Measurements from ENCODE around the gene MTX1.
A peak's percentile ranks its signal among the peaks of the same experiment; 100 is the strongest.
"Not testable (repeated sequence)": the region's sequence is repeated elsewhere in the genome, so short reads cannot be mapped to it uniquely, and the experiment has no call there.

MTX1 gene

DNA sequence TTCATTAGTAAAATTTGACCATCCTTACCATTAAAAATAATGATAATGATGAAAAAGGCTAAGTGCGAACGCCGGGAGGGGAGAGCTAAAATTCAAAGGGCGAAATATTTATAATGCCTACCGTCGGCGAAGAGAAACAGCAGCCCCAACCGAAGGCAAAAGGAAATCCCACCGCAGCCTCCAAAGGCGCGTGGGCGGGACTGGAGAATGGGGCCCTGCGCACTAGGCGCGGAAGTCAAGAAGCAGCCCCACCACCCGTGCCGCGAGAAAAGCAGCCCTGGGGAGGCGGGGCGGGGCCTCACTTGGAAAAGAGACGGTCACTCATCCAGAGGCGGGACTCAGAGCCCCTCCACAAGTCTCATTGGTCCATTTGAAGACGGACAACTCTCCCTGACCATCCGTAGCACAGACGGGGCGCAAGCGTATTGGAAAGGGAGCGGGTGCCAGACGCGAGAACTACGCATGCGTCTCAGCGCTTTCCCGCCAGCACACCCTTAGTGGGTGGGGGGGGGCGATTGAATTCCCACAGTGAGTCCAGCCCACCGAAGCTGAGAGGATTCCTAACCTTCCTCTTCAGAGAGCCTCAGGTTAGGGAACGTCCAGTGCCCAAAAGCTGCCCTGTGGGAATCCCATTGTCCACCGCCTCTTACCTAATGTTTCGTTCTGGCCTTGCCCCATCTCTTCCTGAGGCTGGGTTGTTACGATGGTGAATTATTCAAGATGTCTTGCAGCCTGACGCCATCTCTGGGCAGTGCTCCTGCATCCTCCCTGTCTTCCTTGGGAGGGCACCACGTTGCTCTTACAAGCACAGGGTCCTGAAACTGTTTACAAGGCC is 19.0 kb downstream of the MTX1 start:
- TF ChIP-seq, protein P1, sequence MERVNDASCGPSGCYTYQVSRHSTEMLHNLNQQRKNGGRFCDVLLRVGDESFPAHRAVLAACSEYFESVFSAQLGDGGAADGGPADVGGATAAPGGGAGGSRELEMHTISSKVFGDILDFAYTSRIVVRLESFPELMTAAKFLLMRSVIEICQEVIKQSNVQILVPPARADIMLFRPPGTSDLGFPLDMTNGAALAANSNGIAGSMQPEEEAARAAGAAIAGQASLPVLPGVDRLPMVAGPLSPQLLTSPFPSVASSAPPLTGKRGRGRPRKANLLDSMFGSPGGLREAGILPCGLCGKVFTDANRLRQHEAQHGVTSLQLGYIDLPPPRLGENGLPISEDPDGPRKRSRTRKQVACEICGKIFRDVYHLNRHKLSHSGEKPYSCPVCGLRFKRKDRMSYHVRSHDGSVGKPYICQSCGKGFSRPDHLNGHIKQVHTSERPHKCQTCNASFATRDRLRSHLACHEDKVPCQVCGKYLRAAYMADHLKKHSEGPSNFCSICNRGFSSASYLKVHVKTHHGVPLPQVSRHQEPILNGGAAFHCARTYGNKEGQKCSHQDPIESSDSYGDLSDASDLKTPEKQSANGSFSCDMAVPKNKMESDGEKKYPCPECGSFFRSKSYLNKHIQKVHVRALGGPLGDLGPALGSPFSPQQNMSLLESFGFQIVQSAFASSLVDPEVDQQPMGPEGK (CRISPR knock-in tag; IDR thresholded peaks at IDR 0.05; ENCODE audit: borderline replicate concordance), result peak; percentile 58
- TF ChIP-seq PPARA (CRISPR knock-in tag; IDR thresholded peaks at IDR 0.05; ENCODE audit: borderline replicate concordance), result no peak

GRCh38 chr1:155228096-155228427 is 19.6 kb downstream of the MTX1 start:
- TF ChIP-seq ZC3H10 (CRISPR knock-in tag; IDR thresholded peaks at IDR 0.05) (no peak), CREB5 (CRISPR knock-in tag; IDR thresholded peaks at IDR 0.05; ENCODE audit: low read depth) (no peak), ZNF565 (CRISPR knock-in tag; conservative IDR thresholded peaks at IDR 0.05; ENCODE audit: low read depth) (no peak), PPARA (CRISPR knock-in tag; IDR thresholded peaks at IDR 0.05; ENCODE audit: borderline replicate concordance) (no peak), CSRNP3 (CRISPR knock-in tag; IDR thresholded peaks at IDR 0.05) (no peak), TOX (CRISPR knock-in tag; IDR thresholded peaks at IDR 0.05; ENCODE audit: borderline replicate concordance) (no peak)
- ATAC-seq, result no peak

More for the DNA sequence above, 19.0 kb downstream of the MTX1 start:
- peak; percentile 94 for ATAC-seq

GRCh38 chr1:155231302-155231701 is 22.8 kb downstream of the MTX1 start:
- not testable (repeated sequence) for ATAC-seq

DNA sequence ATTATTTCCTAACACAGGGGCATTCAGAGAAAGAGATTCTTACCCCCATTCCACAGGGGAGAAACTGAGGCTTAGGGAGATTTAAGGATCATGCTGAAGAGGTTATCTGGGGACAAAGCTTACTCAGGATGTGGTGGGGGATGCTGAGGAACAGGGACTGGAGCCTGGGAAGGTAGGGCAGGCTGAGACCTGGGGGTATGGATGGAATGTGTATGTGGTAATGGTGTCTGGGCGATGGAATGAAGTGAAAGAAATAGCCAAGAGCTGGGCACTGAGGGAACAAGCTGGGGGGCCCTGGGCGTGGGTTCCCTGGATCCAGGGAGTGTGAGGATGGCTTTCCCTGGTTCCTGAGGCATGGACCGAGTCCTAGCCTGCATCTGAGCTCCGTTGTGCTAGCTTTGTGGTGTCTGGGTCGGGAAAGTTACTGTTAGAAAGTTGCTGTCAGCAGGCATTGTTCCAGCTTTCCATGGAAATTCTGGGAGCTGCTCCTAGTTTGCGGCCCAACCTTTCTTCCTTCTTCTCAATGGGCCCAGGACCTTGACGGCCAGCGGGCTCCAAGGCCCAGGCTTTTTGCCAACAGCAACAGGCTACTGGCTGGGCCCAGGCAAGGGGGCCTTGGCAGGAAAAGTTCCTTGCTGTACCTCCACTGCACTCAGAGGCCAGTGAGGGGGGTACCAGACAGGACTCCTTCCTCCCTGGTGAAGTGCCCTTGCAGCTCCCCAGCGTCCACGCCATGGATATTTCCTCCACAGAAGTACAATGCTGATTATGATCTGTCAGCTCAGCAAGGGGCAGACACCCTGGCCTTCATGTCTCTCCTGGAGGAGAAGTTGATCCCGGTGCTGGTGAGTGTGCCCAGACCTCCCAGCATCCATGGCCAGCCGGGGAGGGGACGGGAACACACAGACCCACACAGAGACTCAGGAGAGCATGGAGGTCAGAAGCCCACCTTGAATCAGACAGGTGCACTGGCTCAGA is 23.8 kb downstream of the MTX1 start:
- ATAC-seq, result not testable (repeated sequence)

DNA sequence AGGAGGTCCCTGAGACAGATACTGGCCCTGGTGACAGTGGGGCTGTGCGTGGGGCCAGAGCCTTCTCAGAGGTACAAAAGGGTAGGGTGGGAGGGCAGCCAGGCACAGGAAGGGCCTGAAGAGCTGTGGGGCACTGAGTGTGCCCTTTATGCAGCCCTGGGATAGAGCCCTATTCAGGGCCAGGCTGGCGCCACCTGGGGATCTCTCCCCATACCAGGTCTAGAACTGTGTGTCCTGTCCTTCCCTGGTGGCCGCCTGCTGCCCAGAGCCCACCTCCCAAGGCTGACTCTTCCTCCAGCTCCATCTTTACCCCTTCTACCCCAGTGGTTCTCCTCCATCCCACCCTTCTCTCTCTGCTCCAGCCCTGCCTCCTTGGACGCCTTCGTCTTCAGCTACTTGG is 25.0 kb downstream of the MTX1 start:
- peak; percentile 7 for ATAC-seq

GRCh38 chr1:155235375-155235774 is 26.9 kb downstream of the MTX1 start:
- ATAC-seq, result not testable (repeated sequence)

GRCh38 chr1:155236451-155236850 is 28.0 kb downstream of the MTX1 start:
- no peak for ATAC-seq
- TF ChIP-seq ZNF70 (CRISPR knock-in tag; IDR thresholded peaks at IDR 0.05) (no peak), CREB5 (CRISPR knock-in tag; IDR thresholded peaks at IDR 0.05; ENCODE audit: low read depth) (no peak)
- TF ChIP-seq, protein P1 (CRISPR knock-in tag; IDR thresholded peaks at IDR 0.05; ENCODE audit: borderline replicate concordance), result no peak
